K562 (cell line): ENCODE measurements around the gene HS3ST5. TPM values are rescaled to one million over a fixed set of nuclear protein-coding genes. Genes with fewer than 3 reads are reported as not detected.

Source experiments
- ATAC-seq: fragments of 200-7000 bp; cut with Tn5 transposase; 3 replicates; pipeline ENCODE4 v1.9.1; 2020; ENCODE audit warnings: moderate library complexity
- BruUV-seq: library from RNA; stranded (reverse); fragments of 400-500 nt; replicated peaks from 2 replicates; lab custom pipeline; 2021; lab: Mats Ljungman, UMichigan
- CTCF ChIA-PET: fragments of 300-600 bp; formaldehyde crosslinking; extraction: SDS; loops from one replicate; lab custom pipeline; 2021; ENCODE audit warnings: low intra/inter-chr PET ratio; lab: Yijun Ruan, JAX
- POLR2A ChIA-PET: fragments of 300-600, 350-650 bp; sonication (Branson Sonifier 250); formaldehyde crosslinking; extraction: SDS; loops from one replicate; lab custom pipeline; 2021; ENCODE audit warnings: antibody characterized with exemption, inconsistent platforms; lab: Yijun Ruan, JAX
- DNase-seq, 4 experiments: peaks; one replicate each; pipeline versions ENCODE4 v3.0.0 to v3.0.0-alpha.2; 2011 to 2018; ENCODE audit warnings: low spot score in 3 of 4, mixed read lengths in 3 of 4; ENCODE audit errors: extremely low read depth in 1 of 4
- FAIRE-seq: peaks from 2 replicates; lab custom pipeline; 2011; peaks lifted over from hg19 to GRCh38; lab: Jason Lieb, UNC
- H2AFZ ChIP-seq: 2 replicates; pipeline ENCODE4 v1.6.0; 2011; ENCODE audit warnings: low read depth, low read length, control low read depth, inconsistent platforms
- H3K27ac ChIP-seq: fragments of 200-600 bp; 3 replicates; pipeline ENCODE4 v1.8.0; 2011; ENCODE audit warnings: low read depth, mild to moderate bottlenecking, control low read depth, inconsistent platforms, low read length, moderate library complexity, mixed read lengths; ENCODE audit errors: extremely low read depth
- H3K27me3 ChIP-seq, 2 experiments: fragments of 300-600 bp in 1 of 2; 2 replicates in 1 of 2; 3 replicates in 1 of 2; pipeline versions ENCODE4 v1.6.0 to v1.8.0; 2011; ENCODE audit warnings: inconsistent platforms in 2 of 2, low read length in 2 of 2, mild to moderate bottlenecking in 1 of 2, mixed read lengths in 1 of 2, moderate library complexity in 1 of 2; ENCODE audit not compliant: control insufficient read depth in 2 of 2, insufficient read depth in 2 of 2
- H3K36me3 ChIP-seq: fragments of 300-600 bp; 3 replicates; pipeline ENCODE4 v1.8.0; 2011; ENCODE audit warnings: mild to moderate bottlenecking, low read length, inconsistent platforms; ENCODE audit not compliant: control insufficient read depth, insufficient read depth
- H3K4me1 ChIP-seq, 2 experiments: fragments of 200-600 bp in 1 of 2; replicated peaks in 1 of 2; 2 replicates in 1 of 2; 3 replicates in 1 of 2; pipeline versions ENCODE4 v1.5.1 to v1.8.0; 2011; ENCODE audit warnings: inconsistent platforms in 2 of 2, low read length in 2 of 2, mild to moderate bottlenecking in 1 of 2, mixed read lengths in 1 of 2, moderate library complexity in 1 of 2; ENCODE audit not compliant: control insufficient read depth in 2 of 2, insufficient read depth in 2 of 2
- H3K4me2 ChIP-seq: 2 replicates; pipeline ENCODE4 v1.6.1; 2011; ENCODE audit warnings: low read length, control low read depth, inconsistent platforms, mixed read lengths; ENCODE audit not compliant: insufficient read depth
- H3K4me3 ChIP-seq: fragments of 200-600 bp; sonication (generic), shearing (Covaris generic); 2 replicates; pipeline ENCODE4 v1.5.1; 2016; ENCODE audit warnings: control low read depth, inconsistent platforms
- H3K79me2 ChIP-seq: fragments of 200-600 bp; 3 replicates; pipeline ENCODE4 v1.8.0; 2011; ENCODE audit warnings: low read length, inconsistent platforms; ENCODE audit not compliant: control insufficient read depth, insufficient read depth
- H3K9ac ChIP-seq, 2 experiments: 2 replicates each; pipeline versions ENCODE4 v1.6.0 to v1.6.1; 2011; ENCODE audit warnings: low read depth in 2 of 2, low read length in 2 of 2, control low read depth in 1 of 2, inconsistent platforms in 1 of 2, mild to moderate bottlenecking in 1 of 2, mixed read lengths in 1 of 2; ENCODE audit not compliant: insufficient read depth in 1 of 2
- H3K9me1 ChIP-seq: one replicate; pipeline ENCODE4 v1.6.0; 2011; ENCODE audit warnings: inconsistent platforms, mild to moderate bottlenecking, low read length, moderate library complexity; ENCODE audit not compliant: control insufficient read depth, insufficient read depth
- H3K9me3 ChIP-seq: replicated peaks from 2 replicates; pipeline ENCODE4 v1.5.1; 2011; ENCODE audit warnings: low read depth, low read length, inconsistent platforms; ENCODE audit not compliant: control insufficient read depth, insufficient read depth
- H4K20me1 ChIP-seq: replicated peaks from 2 replicates; pipeline ENCODE4 v1.6.1; 2011; ENCODE audit warnings: low read length, inconsistent platforms, mixed read lengths; ENCODE audit not compliant: control insufficient read depth, insufficient read depth
- CEBPZ ChIP-seq: fragments of 150-350 bp; IDR thresholded peaks from 2 replicates; pipeline ENCODE4 v1.6.1; 2014; ENCODE audit warnings: low read depth, mild to moderate bottlenecking, low read length, borderline replicate concordance
- HIVEP1 ChIP-seq: fragments of 250-450 bp; sonication (Bioruptor Pico); IDR thresholded peaks from 2 replicates; pipeline ENCODE4 v1.4.0; 2020; ENCODE audit warnings: mild to moderate bottlenecking
- XRCC5 ChIP-seq: fragments of 200-400 bp; formaldehyde crosslinking; IDR thresholded peaks from 2 replicates; pipeline ENCODE4 v1.6.1; 2017; ENCODE audit warnings: low read depth, mild to moderate bottlenecking, low read length
- ZNF407 ChIP-seq: fragments of 450-650 bp; IDR thresholded peaks from 2 replicates; pipeline ENCODE4 v1.6.1; 2016; ENCODE audit warnings: low read depth
- ZNF75A ChIP-seq: fragments of 450-650 bp; formaldehyde crosslinking; IDR thresholded peaks from 2 replicates; pipeline ENCODE4 v1.4.0; 2020; ENCODE audit warnings: mild to moderate bottlenecking
- WGBS: fragments of 100-300 bp; shearing (Covaris generic); methylation state at CpG from one replicate; pipeline ENCODE4 v1.1.6; 2016; ENCODE audit warnings: low coverage, mixed read lengths; ENCODE audit not compliant: insufficient coverage; ENCODE audit errors: missing lambda C conversion rate; 5-methylcytosine and 5-hydroxymethylcytosine counted together
- in situ Hi-C: fragments of 300-500 bp; cut with MboI; formaldehyde crosslinking; loops from 4 replicates; pipeline ENCODE4 v1.15.0; 2018; ENCODE audit warnings: inconsistent platforms, mixed read lengths
- intact Hi-C: fragments of 100-400 bp; cut with micrococcal nuclease; formaldehyde crosslinking; loops from 2 replicates; pipeline ENCODE4 v1.14.2; 2022
- polyA plus RNA-seq, 8 experiments: library from polyadenylated mRNA; depleted of rRNA in 4 of 8; stranded (reverse) in 5 of 8; unstranded in 3 of 8; fragments of >200 nt; fragmentation: Nextera tagmentation in 2 of 8; fragmentation: Illumina TruSeq in 1 of 8; extraction: Ambion mirVana in 2 of 8; extraction: Trizol in 1 of 8; gene quantifications; 2 replicates each; pipeline versions ENCODE4 v1.2.1 to v1.2.3, GENCODE V29; 2011 to 2014; ENCODE audit warnings: inconsistent platforms in 1 of 8, missing spikeins in 1 of 8
- total RNA-seq, 7 experiments: library from RNA; depleted of rRNA in 6 of 7; stranded (reverse); fragments of >200 nt in 6 of 7; fragmentation: Illumina TruSeq in 2 of 7; extraction: Trizol in 2 of 7; gene quantifications; 2 replicates each; pipeline versions ENCODE4 v1.2.1 to v1.2.3, GENCODE V29; 2011 to 2021; ENCODE audit warnings: low replicate concordance in 1 of 7

Gene HS3ST5
- total and polyA plus RNA-seq, 9 of the 15 experiments (the other 6 are each of a cell fraction or from before 2014, with no cell fraction given), result not detected

GRCh38 chr6:114227944-114228468 is 114.8 kb downstream of the HS3ST5 start:
- no peak overlapping the region for H3K9ac ChIP-seq
- intact Hi-C loops, result no loop called here

More at GRCh38 chr6:114227944-114228468, 114.8 kb downstream of the HS3ST5 start:
- CTCF ChIA-PET, result no interaction called here
- H4K20me1 ChIP-seq, result no peaks in the 10 kb centered on the region
- in situ Hi-C loops, result no loop called here
- no peaks in the 10 kb centered on the region for H3K36me3 ChIP-seq
- ATAC-seq, result no peak
- no peaks in the 10 kb centered on the region for H3K9me1 ChIP-seq
- no peaks in the 10 kb centered on the region for H3K4me1 ChIP-seq
- POLR2A ChIA-PET, result no interaction called here
- FAIRE-seq, result no peak
- DNase-seq, result no peak
- H3K4me2 ChIP-seq, result no peak overlapping the region
- no peak overlapping the region for H3K4me3 ChIP-seq
- no peak overlapping the region for H3K27ac ChIP-seq
- TF ChIP-seq ZNF407, result no peak
- no peak for TF ChIP-seq XRCC5
- no peak for TF ChIP-seq HIVEP1 (CRISPR knock-in tag)
- TF ChIP-seq CEBPZ, result no peak
- no peak for TF ChIP-seq ZNF75A (CRISPR knock-in tag)
- TF ChIP-seq, all 486 proteins: peak for 0
- Histone ChIP-seq H2AFZ (no peak overlapping the region), H3K27me3 (no peaks in the 10 kb centered on the region), H3K79me2 (no peaks in the 10 kb centered on the region), H3K9me3 (no peaks in the 10 kb centered on the region)
- BruUV-seq, result no TSS peak
- WGBS, result 0% methylated on average over 2 of the region's 2 CpGs
